Breast epithelium (tissue), 3 donors: Measurements from ENCODE around the gene VPS35L.

Source experiments
- POLR2A ChIP-seq: fragments of 450-650 bp; IDR thresholded peaks from one replicate; pipeline ENCODE4 v1.6.1; 2016; ENCODE audit warnings: antibody characterized with exemption, mild to moderate bottlenecking, moderate library complexity
- POLR2AphosphoS5 ChIP-seq, 3 donors: sonication (generic); formaldehyde crosslinking; IDR thresholded peaks; one replicate each; pipeline ENCODE4 v1.6.1; 2017; ENCODE audit warnings: antibody characterized with exemption in 3 of 3
- TF ChIP-seq, protein P1 (sequence below), 3 donors: fragments of 450-650 bp; IDR thresholded peaks; one replicate each; pipeline ENCODE4 v1.5.1; 2016 to 2017; ENCODE audit warnings: antibody characterized with exemption in 3 of 3, mild to moderate bottlenecking in 3 of 3, moderate library complexity in 3 of 3

DNA sequence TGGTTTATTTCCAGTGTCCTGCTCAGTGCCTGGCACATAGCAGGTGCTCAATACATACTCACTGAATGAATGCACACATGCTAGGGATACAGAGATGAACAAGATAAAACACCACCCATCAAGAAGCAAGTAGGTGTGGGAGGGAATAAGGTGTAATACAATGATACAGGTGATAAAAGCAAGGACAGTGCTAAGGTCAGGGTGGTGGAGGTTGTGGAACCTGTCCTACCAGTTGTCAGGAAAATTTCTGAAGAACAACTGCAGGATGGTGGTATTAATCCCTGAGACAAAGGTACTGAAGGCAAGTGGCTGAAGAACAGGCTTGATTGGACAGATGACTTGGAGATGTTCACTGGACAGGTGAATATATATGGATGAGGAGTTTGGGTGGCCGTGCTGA is 160.7 kb downstream of the VPS35L start:
- no peak for TF ChIP-seq POLR2A
- TF ChIP-seq, protein P1, sequence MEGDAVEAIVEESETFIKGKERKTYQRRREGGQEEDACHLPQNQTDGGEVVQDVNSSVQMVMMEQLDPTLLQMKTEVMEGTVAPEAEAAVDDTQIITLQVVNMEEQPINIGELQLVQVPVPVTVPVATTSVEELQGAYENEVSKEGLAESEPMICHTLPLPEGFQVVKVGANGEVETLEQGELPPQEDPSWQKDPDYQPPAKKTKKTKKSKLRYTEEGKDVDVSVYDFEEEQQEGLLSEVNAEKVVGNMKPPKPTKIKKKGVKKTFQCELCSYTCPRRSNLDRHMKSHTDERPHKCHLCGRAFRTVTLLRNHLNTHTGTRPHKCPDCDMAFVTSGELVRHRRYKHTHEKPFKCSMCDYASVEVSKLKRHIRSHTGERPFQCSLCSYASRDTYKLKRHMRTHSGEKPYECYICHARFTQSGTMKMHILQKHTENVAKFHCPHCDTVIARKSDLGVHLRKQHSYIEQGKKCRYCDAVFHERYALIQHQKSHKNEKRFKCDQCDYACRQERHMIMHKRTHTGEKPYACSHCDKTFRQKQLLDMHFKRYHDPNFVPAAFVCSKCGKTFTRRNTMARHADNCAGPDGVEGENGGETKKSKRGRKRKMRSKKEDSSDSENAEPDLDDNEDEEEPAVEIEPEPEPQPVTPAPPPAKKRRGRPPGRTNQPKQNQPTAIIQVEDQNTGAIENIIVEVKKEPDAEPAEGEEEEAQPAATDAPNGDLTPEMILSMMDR (IDR thresholded peaks at IDR 0.05), result no peak
- no peak for TF ChIP-seq POLR2AphosphoS5 (IDR thresholded peaks at IDR 0.05)
